ENCODE data around the gene PCDHGA8.
"Not testable (repeated sequence)": the region's sequence is repeated elsewhere in the genome, so short reads cannot be mapped to it uniquely, and the experiment has no call there.

PCDHGA8 gene

GRCh38 chr5:141373673-141374317, 18.6 kb upstream of the PCDHGA8 start, which contains the start of gene PCDHGA6:
Gene PCDHGA6, plus strand, starts transcription at chr5:141373891. Its CDS starts 193 bp downstream, at chr5:141374084.
- Histone ChIP-seq H3K27ac (ENCODE audit: low read length) (no peak within 1 kb of the TSS), H2AFZ (ENCODE audit: low read depth, low read length) (no peak within 1 kb of the TSS), H3K4me3 (ENCODE audit: low read depth in 1 of 2, low read length in 2 of 2) (no peak within 1 kb of the TSS), H3K9ac (ENCODE audit: low read depth, low read length) (no peak within 1 kb of the TSS), H4K20me1 (ENCODE audit: insufficient read depth, low read length) (no peaks in the 10 kb centered on the region), H3K4me1 (ENCODE audit: insufficient read depth, low read length) (no peaks in the 10 kb centered on the region), H3K36me3 (ENCODE audit: insufficient read depth, low read length) (no peaks in the 10 kb centered on the region), H3K9me3 (ENCODE audit: insufficient read depth, low read length, severe bottlenecking) (no peaks in the 10 kb centered on the region), H3K27me3 (ENCODE audit: insufficient read depth, low read length, poor library complexity) (peaks cover 4% of the 10 kb centered on the region), H3K4me2 (ENCODE audit: insufficient read depth, low read length) (no peak within 1 kb of the TSS), H3K79me2 (ENCODE audit: insufficient read depth, low read length) (no peaks in the 10 kb centered on the region)
- DNase-seq (no peak), ATAC-seq (ENCODE audit: insufficient read depth, low read depth) (no peak)
- no peak for TF ChIP-seq EZH2 (IDR thresholded peaks at IDR 0.05; ENCODE audit: borderline replicate concordance, low read depth, low read length, severe bottlenecking)
- TF ChIP-seq, protein P1, sequence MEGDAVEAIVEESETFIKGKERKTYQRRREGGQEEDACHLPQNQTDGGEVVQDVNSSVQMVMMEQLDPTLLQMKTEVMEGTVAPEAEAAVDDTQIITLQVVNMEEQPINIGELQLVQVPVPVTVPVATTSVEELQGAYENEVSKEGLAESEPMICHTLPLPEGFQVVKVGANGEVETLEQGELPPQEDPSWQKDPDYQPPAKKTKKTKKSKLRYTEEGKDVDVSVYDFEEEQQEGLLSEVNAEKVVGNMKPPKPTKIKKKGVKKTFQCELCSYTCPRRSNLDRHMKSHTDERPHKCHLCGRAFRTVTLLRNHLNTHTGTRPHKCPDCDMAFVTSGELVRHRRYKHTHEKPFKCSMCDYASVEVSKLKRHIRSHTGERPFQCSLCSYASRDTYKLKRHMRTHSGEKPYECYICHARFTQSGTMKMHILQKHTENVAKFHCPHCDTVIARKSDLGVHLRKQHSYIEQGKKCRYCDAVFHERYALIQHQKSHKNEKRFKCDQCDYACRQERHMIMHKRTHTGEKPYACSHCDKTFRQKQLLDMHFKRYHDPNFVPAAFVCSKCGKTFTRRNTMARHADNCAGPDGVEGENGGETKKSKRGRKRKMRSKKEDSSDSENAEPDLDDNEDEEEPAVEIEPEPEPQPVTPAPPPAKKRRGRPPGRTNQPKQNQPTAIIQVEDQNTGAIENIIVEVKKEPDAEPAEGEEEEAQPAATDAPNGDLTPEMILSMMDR (IDR thresholded peaks at IDR 0.05; ENCODE audit: borderline replicate concordance, extremely low read depth, low read length, poor library complexity, severe bottlenecking), result no peak

- H3K27me3 ChIP-seq (ENCODE audit: insufficient read depth, low read length, poor library complexity), result peaks cover 4% of the 10 kb centered on the region
- H3K9me3 ChIP-seq (ENCODE audit: insufficient read depth, low read length, severe bottlenecking), result no peaks in the 10 kb centered on the region
- H3K4me1 ChIP-seq (ENCODE audit: insufficient read depth, low read length), result no peaks in the 10 kb centered on the region
- no peaks in the 10 kb centered on the region for H4K20me1 ChIP-seq (ENCODE audit: insufficient read depth, low read length)
- no peak overlapping the region for H2AFZ ChIP-seq (ENCODE audit: low read depth, low read length)
- H3K4me3 ChIP-seq (ENCODE audit: low read depth in 1 of 2, low read length in 2 of 2), result no peak overlapping the region
- ATAC-seq (ENCODE audit: insufficient read depth, low read depth) (no peak), DNase-seq (no peak)
- H3K27ac ChIP-seq (ENCODE audit: low read length), result no peak overlapping the region
- H3K4me2 ChIP-seq (ENCODE audit: insufficient read depth, low read length), result no peak overlapping the region
- no peak overlapping the region for H3K9ac ChIP-seq (ENCODE audit: low read depth, low read length)
- no peaks in the 10 kb centered on the region for H3K79me2 ChIP-seq (ENCODE audit: insufficient read depth, low read length)
- H3K36me3 ChIP-seq (ENCODE audit: insufficient read depth, low read length), result no peaks in the 10 kb centered on the region
- TF ChIP-seq, protein P1 (IDR thresholded peaks at IDR 0.05; ENCODE audit: borderline replicate concordance, extremely low read depth, low read length, poor library complexity, severe bottlenecking), result no peak
- TF ChIP-seq EZH2 (IDR thresholded peaks at IDR 0.05; ENCODE audit: borderline replicate concordance, low read depth, low read length, severe bottlenecking), result no peak
Measured at GRCh38 chr5:141374627-141375026, 17.8 kb upstream of the PCDHGA8 start.

DNA sequence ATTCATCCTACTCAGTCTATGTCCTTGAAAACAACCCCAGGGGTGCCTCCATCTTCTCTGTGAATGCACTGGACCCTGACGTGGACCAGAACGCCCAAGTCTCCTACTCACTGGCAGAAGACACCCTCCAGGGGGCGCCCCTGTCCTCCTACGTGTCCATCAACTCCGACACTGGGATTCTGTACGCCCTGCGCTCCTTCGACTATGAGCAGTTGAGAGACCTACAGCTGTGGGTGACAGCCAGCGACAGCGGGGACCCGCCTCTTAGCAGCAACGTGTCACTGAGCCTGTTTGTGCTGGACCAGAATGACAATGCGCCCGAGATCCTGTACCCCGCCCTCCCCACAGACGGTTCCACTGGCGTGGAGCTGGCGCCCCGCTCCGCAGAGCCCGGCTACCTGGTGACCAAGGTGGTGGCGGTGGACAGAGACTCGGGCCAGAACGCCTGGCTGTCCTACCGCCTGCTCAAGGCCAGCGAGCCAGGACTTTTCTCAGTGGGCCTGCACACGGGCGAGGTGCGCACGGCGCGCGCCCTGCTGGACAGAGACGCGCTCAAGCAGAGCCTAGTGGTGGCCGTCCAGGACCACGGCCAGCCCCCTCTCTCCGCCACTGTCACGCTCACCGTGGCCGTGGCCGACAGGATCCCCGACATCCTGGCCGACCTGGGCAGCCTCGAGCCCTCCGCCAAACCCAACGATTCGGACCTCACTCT, 16.8 kb upstream of the PCDHGA8 start:
- not testable (repeated sequence) for ATAC-seq (ENCODE audit: insufficient read depth, low read depth); H3K36me3 ChIP-seq (ENCODE audit: insufficient read depth, low read length); H4K20me1 ChIP-seq (ENCODE audit: insufficient read depth, low read length); H3K27ac ChIP-seq (ENCODE audit: low read length); H3K9me3 ChIP-seq (ENCODE audit: insufficient read depth, low read length, severe bottlenecking); H3K4me1 ChIP-seq (ENCODE audit: insufficient read depth, low read length); H2AFZ ChIP-seq (ENCODE audit: low read depth, low read length); H3K79me2 ChIP-seq (ENCODE audit: insufficient read depth, low read length); H3K4me3 ChIP-seq (ENCODE audit: low read depth in 1 of 2, low read length in 2 of 2); DNase-seq; H3K9ac ChIP-seq (ENCODE audit: low read depth, low read length); H3K27me3 ChIP-seq (ENCODE audit: insufficient read depth, low read length, poor library complexity); H3K4me2 ChIP-seq (ENCODE audit: insufficient read depth, low read length)
- TF ChIP-seq, protein P1 (IDR thresholded peaks at IDR 0.05; ENCODE audit: borderline replicate concordance, extremely low read depth, low read length, poor library complexity, severe bottlenecking), result peak; percentile 19

Measured in DND-41 (cell line).